COLO668 (cell line): ENCODE results near the gene MYO7A.
A peak's percentile ranks its signal among the peaks of the same experiment; 100 is the strongest.

Experiments
- DNase-seq: peaks from one replicate; lab custom pipeline; 2025; ENCODE audit not compliant: unreplicated experiment; lab: John Stamatoyannopoulos, UW

MYO7A gene

DNA sequence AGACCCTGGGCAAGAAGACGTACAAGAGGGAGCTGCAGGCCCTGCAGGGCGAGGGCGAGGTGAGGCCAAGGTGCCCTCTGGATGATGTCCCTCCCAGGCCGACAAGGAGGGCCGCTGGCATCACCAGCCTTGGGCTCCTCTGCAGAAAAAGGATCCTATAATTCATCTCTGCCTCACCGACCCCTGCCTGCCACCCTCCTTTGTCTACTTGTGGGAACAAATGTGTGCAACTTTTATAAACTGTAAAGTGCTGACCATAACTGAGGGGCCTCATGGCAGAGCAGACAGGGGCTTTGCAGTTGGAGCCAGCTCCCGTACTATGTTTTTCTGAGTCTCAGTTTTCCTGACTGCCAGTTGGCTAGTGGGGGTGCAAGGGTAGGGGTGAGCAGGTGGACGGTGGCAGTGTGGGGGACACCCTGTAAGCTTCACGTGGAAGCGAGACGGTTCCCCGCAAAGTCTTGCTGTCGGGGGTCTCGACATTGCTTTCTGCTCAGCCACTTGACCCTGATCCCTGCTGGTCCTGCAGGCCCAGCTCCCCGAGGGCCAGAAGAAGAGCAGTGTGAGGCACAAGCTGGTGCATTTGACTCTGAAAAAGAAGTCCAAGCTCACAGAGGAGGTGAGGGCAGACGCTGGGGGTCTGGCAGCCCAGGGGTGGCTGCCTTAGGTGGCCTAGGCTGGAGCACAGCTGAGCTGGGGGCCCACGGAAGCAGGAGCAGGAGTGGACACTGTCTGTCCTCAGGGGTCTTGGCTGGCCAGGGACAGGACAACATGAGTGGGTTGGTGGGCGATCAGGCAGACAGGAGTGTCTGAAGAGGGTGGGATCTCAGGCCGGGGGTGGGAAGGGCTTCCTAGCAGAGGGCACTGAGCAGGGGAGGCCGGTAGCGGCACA is 54.7 kb downstream of the MYO7A start:
- DNase-seq: no peak

DNA sequence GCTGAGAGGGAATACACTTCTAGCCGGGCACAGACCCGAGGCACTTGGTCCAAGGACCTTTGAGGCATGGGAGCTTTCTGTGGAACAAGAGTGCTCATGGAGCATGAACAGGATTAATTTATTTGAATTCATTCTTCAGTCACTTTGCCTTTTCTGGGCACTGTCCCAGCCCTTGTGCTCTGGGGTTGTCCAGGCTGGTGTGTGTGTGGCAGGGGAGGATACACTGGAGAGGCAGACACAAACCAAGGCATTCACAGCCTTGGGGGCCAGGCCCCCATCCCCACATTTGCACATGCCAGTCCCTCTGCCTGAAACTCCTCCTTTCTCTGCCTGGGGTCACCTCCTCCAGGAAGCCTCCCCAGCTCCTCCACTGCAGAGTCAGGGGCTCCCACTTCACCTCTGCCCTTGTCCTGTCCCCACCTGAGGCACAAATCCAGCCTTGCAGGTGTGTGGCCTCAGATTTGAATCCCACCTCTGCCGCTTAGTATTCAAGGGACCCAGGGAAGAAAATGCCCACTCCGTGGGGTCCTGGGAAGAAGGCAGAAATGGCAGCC is 55.5 kb downstream of the MYO7A start:
- DNase-seq: no peak

DNA sequence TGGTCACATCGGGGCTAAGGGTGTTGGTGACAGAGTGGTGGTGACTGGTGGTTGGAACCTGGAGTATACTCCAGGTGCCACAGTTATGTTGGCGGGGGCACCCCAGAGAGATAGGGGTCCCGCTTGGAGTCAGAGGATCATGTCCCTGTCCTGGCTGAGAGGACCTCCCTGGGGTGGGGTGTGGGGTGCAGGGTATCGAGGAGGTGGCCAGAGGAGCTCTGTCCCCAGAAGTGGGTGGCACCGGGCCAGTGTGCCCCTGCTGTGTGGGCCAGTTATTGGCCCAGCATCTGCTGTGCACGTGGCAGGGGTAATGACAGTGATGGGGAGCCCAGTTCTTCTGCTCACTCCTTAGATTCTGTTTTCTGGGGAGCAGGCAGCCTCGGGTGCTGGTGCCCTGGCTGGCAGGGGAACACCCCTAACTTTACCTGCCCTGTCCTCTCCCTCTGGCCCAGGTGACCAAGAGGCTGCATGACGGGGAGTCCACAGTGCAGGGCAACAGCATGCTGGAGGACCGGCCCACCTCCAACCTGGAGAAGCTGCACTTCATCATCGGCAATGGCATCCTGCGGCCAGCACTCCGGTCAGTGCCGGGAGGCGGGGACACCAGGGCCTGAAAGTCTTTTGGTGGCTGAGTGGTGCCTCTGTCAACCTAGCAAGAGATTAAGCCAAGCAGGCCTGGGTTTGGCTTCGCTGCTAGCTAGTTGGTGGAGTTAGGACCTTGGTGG is 56.3 kb downstream of the MYO7A start:
- no peak for DNase-seq

DNA sequence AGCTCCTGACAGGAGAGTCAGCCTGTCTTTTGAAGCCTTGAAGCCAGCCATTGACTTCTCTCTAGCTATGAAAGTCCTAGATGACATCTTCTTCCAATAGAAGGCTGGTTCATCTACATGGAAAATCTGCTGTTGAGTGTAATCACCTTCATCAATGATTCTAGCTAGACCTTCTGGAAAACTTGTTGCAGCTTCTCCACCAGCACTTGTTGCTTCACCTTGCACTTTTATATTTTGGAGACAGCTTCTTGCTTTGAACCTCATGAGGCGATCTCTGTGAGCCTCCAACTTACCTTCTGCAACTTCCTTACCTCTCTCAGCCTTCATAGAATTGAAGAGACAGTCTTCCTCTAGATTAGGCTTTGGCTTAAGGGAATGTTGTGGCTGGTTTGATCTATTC is 58.3 kb downstream of the MYO7A start:
- no peak for DNase-seq

DNA sequence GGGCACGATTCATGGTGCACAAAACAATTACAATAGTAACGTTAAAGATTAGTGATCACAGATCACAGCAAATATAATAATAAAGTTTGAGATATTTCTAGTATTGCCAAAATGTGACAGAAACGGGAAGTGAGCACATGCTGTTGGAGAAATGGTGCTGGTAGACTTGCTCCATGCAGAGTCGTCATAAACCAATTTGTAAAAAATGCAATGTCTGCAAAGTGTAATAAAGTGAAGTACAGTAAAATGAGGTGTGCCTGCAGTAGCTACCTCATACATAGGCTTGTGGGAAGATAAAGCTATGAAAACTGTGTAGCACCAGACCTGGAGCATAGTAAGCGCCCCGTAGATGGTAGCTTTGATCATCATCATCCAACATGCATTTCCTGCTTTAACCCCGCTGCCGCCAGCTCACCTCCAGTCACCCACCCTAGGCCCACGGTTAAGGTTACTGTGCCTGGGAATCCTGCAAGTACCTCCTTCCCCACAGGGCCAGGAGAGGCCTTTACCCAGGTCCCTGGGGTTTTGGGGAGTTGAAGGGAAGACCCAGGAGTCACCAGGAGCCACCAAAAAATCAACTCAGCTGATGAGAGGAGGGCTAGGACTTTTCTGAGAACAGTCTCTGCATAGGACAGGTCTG is 59.2 kb downstream of the MYO7A start:
- DNase-seq: no peak

DNA sequence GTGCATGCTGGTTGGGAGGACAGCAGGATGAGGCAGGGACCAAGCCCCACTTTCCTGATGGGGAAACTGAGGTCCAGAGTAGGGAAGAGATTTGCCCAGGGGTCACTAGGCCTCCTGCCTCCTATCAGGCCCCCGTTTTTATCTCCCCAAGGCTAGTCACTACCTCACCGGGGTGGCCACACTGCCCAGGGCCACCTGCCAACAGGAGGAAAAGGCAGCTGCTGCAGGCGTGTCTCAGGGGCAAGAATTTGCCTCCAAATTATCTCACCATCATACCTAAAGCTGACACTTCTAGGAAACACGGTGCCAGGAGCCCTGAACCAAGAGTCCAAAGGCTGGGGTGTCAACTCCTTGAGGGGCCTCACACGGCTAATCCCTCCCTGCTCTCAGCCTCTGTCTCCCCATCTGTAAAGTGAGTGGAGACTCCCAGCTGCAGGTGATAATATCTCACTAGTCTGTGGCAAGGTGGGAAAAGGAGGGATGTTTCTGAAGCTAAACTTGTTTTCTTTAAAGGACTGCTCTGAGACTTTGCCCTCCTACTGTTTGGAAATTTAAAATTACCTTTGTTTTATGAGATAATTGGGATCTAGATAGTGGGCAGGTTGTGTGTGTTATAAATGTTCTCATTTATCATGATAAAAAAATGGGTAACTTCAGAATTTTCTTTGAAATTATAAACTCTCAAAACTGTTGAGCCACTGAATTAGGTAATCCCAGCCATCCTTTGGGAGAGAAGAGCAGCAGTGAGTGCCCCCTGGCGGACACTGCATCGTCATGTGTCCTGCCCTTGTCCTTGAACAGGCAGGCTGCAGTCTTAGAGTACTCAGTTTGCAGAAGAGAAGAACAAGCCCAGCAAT is 60.0 kb downstream of the MYO7A start:
- DNase-seq: peak; percentile 76

DNA sequence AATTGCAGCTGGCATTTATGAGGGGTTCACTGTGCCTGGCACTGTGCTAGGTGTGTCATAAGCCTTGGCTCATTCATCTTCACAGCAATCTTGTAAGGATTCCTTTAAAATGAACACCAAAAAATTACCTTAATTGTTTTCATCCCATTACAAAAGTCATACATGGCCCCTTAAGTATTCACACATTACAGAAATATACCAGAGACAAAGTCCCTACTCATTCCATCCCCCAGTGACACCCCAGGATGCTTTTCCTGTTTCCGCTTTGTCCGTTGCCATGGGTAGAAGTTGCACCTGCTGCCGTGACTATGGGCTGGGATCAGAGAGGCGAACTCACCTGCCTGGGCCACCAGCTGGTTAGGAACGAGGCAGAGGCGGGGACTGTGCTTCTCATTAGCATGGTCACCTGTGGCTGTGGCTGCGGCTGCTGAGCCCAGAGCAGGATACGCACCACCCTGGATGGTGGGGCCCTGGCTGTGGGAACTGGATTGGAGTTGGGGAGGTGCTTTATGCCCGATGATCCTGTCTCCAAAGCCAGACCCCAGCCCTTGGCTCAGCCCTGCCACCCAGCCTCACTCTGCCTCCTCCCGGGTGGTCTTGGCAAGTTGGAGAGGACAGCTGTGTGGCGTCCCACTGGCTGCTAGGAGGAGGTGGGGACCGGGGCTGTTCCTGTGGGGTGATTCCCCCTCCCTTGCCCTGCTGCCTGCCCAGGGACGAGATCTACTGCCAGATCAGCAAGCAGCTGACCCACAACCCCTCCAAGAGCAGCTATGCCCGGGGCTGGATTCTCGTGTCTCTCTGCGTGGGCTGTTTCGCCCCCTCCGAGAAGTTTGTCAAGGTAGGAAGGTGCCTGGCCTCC is 60.8 kb downstream of the MYO7A start:
- DNase-seq: peak; percentile 92

DNA sequence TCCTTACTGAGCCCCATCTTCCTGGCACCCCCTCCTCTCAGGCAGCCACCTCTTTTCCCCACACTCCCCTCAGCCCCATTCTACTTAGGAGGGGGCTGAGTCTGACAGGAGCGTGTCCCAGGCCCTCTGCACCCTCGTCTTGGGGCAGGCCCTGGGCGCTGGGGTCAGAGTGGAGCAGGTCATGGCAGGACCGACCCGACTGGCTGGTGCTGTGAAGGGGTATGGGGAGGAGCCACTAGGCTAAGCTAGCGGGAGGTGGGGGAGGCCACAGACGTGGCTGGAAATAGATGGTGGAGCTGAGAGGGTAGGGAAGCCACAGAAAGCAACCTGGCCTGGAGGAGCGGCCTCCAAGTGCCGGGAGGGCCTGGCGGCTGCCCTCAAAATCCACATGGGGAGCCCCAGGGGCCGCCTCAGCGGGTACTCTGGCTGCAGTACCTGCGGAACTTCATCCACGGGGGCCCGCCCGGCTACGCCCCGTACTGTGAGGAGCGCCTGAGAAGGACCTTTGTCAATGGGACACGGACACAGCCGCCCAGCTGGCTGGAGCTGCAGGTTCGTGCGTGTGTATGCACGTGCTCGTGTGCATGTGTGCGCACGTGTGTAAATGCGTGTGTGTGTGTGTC is 61.7 kb downstream of the MYO7A start:
- peak; percentile 2 for DNase-seq

DNA sequence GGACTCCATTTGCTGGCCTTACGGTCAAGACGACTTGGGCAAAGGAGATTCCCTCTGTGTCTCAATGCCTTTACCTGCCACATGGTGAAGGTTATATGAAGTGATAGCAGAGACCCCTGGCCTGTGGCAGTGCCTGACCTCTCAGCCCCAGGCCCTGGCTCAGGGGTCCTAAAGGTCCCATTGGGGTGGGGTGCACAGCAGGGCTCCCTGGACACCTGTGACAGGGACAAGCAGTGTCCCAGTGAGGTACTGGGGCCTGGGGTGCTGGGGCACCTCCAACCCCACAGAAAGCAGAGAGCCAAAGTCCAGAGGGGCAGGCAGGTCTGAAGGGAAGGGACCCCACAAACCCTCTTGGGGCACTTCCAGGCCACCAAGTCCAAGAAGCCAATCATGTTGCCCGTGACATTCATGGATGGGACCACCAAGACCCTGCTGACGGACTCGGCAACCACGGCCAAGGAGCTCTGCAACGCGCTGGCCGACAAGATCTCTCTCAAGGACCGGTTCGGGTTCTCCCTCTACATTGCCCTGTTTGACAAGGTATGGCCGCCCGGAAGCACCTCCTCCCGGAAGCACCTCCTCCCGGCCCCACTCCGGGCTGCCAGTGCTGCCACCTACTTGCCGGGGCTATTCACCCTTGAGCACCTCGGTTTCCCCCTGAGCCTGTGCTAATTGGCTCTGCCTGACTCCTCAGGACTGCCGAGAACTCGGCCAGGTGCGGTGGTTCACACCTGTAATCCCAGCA is 62.5 kb downstream of the MYO7A start:
- DNase-seq: no peak

DNA sequence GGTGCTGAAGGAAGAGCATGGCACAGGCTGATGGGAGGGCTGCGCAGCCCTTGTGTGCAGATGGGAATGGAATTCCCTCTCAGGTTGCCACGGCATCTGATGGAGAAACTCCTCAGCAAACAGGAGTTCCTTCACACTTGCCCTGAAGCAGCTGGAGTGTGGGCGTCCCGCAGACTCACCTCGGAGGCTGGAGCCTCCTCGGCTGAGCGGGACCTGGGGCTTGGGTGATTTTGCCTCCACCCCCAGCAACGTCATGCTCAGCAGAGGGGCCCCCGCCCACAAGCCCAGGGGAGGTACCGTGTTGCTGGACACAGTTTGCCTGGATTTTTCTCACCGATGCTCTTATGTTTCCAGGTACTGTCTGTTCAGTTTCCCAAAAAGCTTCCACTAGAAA is 63.4 kb downstream of the MYO7A start:
- DNase-seq: peak; percentile 6

DNA sequence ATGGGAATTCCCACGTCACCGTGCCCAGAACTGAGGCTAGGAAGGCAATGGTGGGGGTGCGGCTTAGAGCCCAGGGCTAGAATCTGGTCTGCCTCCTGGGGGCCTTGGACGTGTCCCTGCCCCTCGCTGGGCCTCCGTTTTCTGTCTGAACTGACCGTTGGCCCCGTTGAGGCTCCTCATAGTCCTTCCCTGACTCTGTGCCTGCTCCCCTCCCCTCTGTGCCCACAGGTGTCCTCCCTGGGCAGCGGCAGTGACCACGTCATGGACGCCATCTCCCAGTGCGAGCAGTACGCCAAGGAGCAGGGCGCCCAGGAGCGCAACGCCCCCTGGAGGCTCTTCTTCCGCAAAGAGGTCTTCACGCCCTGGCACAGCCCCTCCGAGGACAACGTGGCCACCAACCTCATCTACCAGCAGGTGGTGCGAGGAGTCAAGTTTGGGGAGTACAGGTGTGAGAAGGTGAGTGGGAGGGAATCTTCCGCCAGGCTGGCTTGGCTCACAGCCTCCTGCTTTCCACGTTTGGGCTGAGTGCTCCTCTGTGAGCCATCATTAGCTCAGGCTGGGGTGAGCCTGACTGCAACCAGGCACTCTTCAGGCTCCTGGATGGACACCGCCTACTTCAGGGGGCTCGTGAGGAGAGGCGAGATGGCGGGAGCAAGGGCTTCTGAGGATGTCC is 63.9 kb downstream of the MYO7A start:
- peak; percentile 85 for DNase-seq

DNA sequence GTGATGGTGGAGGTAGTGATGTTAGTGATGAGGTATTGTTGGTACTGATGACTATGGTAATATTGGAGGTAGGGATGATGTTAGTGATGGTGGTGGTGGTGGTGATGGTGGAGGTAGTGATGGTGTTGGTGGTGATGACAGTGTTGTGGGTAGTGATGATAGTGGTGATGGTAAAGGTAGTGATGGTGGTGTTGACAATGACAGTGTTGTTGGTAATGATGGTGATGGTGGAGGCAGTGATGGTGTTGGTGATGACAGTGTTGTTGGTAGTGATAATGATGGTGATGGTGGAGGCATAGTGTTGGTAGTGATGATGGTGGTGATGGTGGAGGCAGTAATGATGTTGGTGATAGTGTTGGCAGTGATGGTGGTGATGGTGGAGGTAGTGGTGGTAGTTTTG is 65.1 kb downstream of the MYO7A start:
- no peak for DNase-seq

DNA sequence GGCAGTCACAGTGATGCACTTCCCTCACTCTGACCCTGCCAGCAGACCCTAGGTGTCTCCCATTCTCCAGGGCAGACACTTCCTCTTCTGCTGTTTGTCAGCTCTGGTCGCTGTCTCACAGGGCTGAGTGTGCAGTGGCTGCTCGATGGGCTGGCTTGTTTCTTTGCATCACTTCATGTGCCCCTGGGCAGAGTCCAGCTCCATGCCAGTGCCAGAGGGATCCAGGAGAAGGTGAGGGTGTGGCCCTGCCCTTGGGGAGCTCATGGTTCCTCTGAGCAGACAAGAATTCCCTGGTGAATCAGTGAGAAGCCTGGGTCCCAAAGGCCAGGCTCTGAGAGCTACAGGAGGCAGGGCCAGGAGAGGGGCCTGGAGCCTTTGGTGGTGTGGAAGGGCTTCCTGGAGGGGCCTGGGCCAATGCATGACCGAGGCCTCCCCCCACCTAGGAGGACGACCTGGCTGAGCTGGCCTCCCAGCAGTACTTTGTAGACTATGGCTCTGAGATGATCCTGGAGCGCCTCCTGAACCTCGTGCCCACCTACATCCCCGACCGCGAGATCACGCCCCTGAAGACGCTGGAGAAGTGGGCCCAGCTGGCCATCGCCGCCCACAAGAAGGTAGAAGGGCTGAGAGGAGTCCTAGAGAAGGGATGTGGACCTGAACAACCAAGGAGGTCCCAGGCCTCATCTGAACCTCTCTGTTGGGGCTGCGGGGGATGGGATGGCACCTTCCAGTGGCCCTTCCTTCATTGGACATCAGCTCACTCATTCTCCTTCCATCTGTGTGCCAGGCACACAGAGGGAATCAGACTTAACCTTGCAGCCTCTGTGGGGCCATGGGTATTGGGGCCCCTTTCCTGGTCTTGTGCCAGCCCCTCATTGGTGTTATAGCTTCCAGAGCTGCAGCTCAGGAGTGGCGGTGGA is 66.1 kb downstream of the MYO7A start:
- DNase-seq: no peak

DNA sequence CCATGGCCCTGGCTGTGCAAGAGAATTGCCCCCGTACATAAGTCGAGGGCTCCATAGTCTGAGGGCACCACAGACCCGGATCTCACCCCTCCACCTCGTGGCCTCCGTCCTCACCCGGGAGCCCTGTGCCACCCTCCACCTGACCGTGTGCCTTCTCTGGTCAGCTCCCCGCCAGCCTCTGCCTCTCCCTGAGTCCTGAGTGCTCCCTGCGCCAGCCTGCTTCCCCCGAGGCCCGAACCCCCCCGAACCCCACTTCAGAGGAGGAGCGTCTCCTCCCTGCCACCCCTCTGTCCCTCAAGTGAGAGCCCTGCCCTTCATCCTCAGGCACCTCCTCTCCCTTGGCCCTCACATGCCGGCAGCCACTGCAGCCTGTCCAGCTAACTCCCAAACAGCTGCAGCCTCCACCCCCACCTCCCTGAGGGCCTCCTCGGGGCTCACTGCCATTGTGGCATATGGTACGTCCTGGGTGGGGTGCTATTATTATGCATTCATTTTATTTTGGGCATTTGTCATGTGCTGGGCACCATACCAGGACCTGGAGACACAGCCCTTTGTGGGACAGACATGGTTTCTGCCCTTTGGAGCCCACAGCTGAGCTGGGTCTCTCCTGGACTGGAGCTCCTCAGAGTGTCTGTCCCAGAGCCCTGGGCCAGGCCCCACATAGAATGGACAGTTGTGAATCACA is 67.2 kb downstream of the MYO7A start:
- no peak for DNase-seq

DNA sequence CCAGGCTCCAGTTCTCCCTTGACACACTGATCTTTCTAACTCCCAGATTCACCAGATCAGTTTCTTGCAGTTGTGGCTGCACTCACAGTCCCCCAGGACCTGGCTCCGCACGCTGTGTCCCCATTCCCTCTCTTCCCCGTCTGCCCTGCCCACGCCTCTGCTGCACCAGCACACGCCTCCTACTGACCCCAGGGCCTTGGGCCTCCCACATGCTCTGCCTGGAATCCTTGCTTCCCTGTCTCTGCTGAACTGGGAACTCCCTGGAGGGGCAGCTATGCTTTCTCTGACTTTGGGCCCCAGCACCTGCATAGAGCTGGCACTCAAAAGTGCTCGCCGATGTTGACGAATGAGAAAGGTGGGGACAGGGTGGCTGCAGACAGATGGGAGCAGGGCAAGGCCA is 68.9 kb downstream of the MYO7A start:
- no peak for DNase-seq

DNA sequence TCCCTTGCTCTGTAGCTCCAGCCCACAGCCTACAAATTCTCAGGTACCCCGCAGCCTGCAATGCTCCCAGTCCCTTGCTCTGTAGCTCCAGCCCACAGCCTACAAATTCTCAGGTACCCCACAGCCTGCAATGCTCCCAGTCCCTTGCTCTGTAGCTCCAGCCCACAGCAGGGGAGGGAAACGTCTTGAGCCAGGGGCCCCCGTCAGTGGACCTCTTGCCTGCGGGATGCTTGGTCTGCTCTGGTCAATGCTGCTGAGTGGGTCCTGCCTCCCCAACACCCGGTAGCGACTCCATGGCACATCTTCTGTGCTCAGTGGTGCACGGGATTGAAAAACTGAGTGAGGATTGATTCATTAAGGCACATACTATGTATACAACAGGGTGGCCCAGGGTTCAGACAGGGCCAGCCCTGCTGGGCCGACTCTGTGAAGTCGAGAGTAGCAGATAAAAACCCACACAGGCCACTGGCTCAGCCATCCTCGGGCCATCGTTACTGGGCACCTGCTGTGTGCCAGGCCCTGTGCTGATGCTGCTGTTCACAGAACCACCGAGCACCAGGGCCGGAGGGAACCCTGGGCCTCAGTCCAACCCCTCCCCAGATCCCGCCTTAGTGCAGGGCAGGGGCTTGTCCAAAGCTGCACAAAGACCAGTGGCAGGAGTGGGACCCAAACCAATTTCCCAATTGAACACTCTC is 69.7 kb downstream of the MYO7A start:
- no peak for DNase-seq
